Upper lobe of left lung (tissue), 6 donors: Measurements from ENCODE around the gene ACTN1. TPM values are rescaled to one million over a fixed set of nuclear protein-coding genes. Genes with fewer than 3 reads are reported as not detected.

Source experiments
- ATAC-seq, 2 donors: fragments of 200-7000 bp; cut with Tn5 transposase; one replicate each; pipeline ENCODE4 v1.9.1; 2022; ENCODE audit warnings: mild to moderate bottlenecking in 2 of 2, moderate library complexity in 2 of 2; ENCODE audit not compliant: low FRiP score in 2 of 2
- DNase-seq, 2 donors: peaks; one replicate each; pipeline ENCODE4 v3.0.0-alpha.2; 2019 to 2020
- H3K27ac ChIP-seq, 4 donors: fragments of 200-600 bp; sonication (generic); one replicate each; pipeline ENCODE4 v1.5.1; 2016 to 2019
- H3K27me3 ChIP-seq, 4 donors: fragments of 200-600 bp; sonication (generic); one replicate each; pipeline ENCODE4 v1.5.1; 2017 to 2019
- H3K36me3 ChIP-seq, 4 donors: fragments of 200-600 bp; sonication (generic); one replicate each; pipeline ENCODE4 v1.5.1; 2016 to 2019
- H3K4me1 ChIP-seq, 4 donors: fragments of 200-600 bp; sonication (generic); one replicate each; pipeline ENCODE4 v1.5.1; 2018 to 2019
- H3K4me3 ChIP-seq, 4 donors: fragments of 200-600 bp; sonication (generic); one replicate each; pipeline ENCODE4 v1.5.1; 2017 to 2019; ENCODE audit warnings: mild to moderate bottlenecking in 2 of 4, moderate library complexity in 1 of 4
- H3K9me3 ChIP-seq, 4 donors: fragments of 200-600 bp; sonication (generic); one replicate each; pipeline ENCODE4 v1.5.1; 2018 to 2019
- EP300 ChIP-seq, 4 donors: sonication (generic); formaldehyde crosslinking; IDR thresholded peaks; one replicate each; pipeline ENCODE4 v1.5.1; 2017; ENCODE audit warnings: antibody characterized with exemption in 4 of 4, control low read depth in 2 of 4
- POLR2A ChIP-seq, 4 donors: fragments of 450-650 bp; IDR thresholded peaks; one replicate each; pipeline ENCODE4 v1.5.1; 2016 to 2017; ENCODE audit warnings: antibody characterized with exemption in 4 of 4, mild to moderate bottlenecking in 2 of 4
- POLR2AphosphoS5 ChIP-seq, 2 donors: sonication (generic); formaldehyde crosslinking; IDR thresholded peaks; one replicate each; pipeline ENCODE4 v1.5.1; 2017; ENCODE audit warnings: antibody characterized with exemption in 2 of 2
- WGBS, 2 donors: methylation state at CpG; one replicate each; pipeline ENCODE4 v1.1.5; 2017 to 2018; 5-methylcytosine and 5-hydroxymethylcytosine counted together
- total RNA-seq, 6 donors: library from RNA; depleted of rRNA in 4 of 6; stranded (reverse); fragments of >200 nt in 4 of 6; gene quantifications; one replicate each; pipeline versions ENCODE4 v1.1.0 to v1.2.1, GENCODE V29; 2016 to 2021
- TF ChIP-seq, protein P1 (sequence below), 6 experiments: fragments of 450-650 bp in 4 of 6; fragments of 200-600 bp in 2 of 6; sonication (generic) in 2 of 6; IDR thresholded peaks; one replicate each; pipeline ENCODE4 v1.5.1; 2016 to 2019; ENCODE audit warnings: antibody characterized with exemption in 6 of 6
- donor health status: DM: no; HTN: no; CAD: no; lungs with moderate emphysema.
- donor health status: DM: no; HTN: yes; CAD: no; lungs with severe emphysema.

Gene ACTN1
- total RNA-seq, 6 donors from 2014 or later, result 117 to 195 (median 157) TPM

DNA sequence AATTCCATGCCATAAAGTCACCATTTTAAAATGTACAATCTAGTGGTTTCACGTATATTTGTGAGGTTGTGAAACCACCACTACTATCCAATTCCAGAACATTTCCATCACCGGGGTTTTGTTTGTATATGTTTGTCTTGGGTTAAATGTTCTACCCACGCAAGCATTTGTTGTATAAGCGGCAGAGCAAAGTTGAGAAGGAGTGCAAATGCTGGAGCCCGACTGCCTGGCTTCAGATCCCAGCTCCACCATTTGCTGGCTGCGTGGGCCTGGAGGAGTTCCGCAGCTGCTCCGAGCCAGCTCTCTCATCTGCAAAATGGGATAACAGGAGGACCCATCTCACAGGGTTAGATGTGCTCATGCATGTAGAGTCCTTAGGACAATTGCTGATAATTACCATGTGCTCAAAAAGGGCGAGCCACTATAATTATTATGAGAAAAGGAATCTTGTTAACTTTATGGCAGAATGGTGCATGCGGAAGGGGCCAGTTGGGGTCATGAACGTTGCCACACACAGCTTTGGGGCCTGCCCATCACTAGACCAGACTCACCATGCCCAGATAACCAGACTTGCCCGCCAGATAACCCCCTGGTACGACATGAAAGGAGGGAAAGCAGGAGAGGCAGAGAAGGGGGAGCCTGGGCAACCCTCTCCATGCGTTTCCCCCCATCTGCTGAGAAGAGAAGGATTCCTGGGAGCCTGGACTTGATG lies 6.4 kb downstream of the ACTN1 start:
- no peak overlapping the region for H3K4me3 ChIP-seq
- no peaks in the 10 kb centered on the region for H3K27me3 ChIP-seq
- TF ChIP-seq, protein P1, sequence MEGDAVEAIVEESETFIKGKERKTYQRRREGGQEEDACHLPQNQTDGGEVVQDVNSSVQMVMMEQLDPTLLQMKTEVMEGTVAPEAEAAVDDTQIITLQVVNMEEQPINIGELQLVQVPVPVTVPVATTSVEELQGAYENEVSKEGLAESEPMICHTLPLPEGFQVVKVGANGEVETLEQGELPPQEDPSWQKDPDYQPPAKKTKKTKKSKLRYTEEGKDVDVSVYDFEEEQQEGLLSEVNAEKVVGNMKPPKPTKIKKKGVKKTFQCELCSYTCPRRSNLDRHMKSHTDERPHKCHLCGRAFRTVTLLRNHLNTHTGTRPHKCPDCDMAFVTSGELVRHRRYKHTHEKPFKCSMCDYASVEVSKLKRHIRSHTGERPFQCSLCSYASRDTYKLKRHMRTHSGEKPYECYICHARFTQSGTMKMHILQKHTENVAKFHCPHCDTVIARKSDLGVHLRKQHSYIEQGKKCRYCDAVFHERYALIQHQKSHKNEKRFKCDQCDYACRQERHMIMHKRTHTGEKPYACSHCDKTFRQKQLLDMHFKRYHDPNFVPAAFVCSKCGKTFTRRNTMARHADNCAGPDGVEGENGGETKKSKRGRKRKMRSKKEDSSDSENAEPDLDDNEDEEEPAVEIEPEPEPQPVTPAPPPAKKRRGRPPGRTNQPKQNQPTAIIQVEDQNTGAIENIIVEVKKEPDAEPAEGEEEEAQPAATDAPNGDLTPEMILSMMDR (IDR thresholded peaks at IDR 0.05), result no peak
- no peak for TF ChIP-seq POLR2A (IDR thresholded peaks at IDR 0.05)
- no peak for TF ChIP-seq POLR2AphosphoS5 (IDR thresholded peaks at IDR 0.05)
- TF ChIP-seq EP300 (IDR thresholded peaks at IDR 0.05), result no peak
- ATAC-seq, result no peak
- H3K27ac ChIP-seq, result no peak overlapping the region
- no peaks in the 10 kb centered on the region for H3K9me3 ChIP-seq
- H3K4me1 ChIP-seq, result peaks cover 32 to 55% (median 48%) of the 10 kb centered on the region in 4 donors
- H3K36me3 ChIP-seq, result peaks cover 0 to 22% (median 2%) of the 10 kb centered on the region in 4 donors
- DNase-seq, result no peak
- WGBS, 2 donors, result 84 to 89% methylated on average over 12 to 14 of the region's 14 CpGs

DNA sequence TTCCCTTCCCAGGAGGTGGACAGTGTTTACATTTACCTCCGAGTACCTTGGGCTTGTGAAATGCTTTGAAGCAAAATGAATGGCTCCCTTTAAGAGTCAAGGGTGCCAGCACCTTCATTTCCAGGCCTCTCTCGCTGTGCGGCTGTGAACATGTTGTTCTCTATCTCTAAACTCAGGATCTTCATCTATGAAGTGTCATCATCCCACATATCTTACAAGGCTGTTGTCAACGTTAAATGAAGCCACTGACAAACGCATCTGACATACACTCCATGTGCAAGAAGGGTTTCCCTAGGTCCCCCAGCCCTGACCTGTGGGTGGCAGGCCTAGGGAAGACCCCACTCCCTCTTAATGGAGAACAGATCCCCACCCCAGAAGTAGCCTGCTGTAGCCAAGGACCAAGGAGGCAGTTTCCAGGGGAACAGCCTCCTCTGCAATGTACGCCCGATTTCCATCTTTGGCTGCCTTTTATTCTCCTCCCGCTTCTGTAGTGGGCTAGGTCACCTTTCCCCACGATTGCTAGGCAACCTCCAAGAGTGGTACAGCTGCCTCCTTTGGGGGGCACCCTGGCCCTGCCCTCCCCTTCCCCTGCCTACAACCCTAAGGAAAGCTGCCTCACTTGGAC lies 7.6 kb downstream of the ACTN1 start:
- no peak for ATAC-seq
- peaks cover 33 to 54% (median 45%) of the 10 kb centered on the region in 4 donors for H3K4me1 ChIP-seq

DNA sequence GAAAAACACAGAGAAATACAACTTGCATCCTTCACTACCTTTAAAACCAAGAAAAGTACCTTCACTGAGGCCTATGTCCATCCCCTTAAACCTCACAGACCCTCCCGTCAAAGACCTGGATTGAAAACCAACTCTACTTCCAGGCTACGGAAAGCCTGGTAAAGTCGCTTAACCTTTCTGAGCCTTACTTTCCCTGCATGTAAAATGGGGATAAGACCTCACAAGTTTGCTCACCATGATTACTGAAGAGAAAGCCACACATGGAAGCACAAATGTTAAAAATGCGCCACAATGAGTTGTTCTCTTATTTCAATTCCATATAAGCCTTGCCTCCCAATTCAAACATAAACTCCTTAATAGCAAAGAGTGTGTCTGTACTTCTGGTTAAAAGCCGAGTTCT lies 8.4 kb downstream of the ACTN1 start:
- WGBS, 2 donors, result 64 to 73% methylated on average over 5 of the region's 5 CpGs

More for the DNA sequence above, 7.6 kb downstream of the ACTN1 start:
- peaks cover 0 to 22% (median 2%) of the 10 kb centered on the region in 4 donors for H3K36me3 ChIP-seq
- H3K4me3 ChIP-seq, result no peak overlapping the region
- TF ChIP-seq, protein P1 (IDR thresholded peaks at IDR 0.05), result no peak
- no peak for TF ChIP-seq POLR2AphosphoS5 (IDR thresholded peaks at IDR 0.05)
- no peak for TF ChIP-seq POLR2A (IDR thresholded peaks at IDR 0.05)
- no peak for TF ChIP-seq EP300 (IDR thresholded peaks at IDR 0.05)
- no peak for DNase-seq
- 69 to 82% methylated on average over 9 of the region's 9 CpGs for WGBS, 2 donors
- H3K27ac ChIP-seq, result no peak overlapping the region
- H3K27me3 ChIP-seq, result no peaks in the 10 kb centered on the region
- H3K9me3 ChIP-seq, result no peaks in the 10 kb centered on the region

DNA sequence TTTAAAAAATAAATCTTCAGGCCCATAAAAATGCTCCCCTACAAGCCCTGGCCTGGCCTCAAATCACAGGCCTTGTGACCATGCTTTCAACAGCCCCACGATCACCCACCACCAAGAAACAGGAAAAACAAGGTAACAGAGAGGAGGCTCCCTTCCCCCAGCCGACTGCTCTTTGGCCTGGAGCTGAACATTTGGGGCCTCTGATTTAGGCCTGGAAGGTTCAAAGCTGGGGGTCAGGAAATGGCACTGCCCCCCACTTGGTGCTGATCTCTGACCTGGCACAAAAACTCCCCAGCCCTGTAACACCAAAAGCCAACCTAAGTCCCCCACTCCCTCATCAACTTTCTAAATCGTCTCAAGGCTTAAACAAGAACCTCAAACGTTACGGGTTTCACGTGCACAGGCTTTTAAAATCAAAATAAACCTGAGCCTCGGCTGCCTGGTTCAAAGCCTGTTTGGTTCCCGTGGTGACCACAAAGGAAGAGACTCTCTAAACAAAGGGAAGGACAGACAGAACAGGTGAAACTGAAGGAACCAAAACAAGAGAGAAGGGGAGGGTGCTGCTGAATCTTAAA lies 9.0 kb downstream of the ACTN1 start:
- Histone ChIP-seq H3K36me3 (peaks cover 0 to 22% (median 2%) of the 10 kb centered on the region in 4 donors), H3K4me1 (peaks cover 40 to 54% (median 50%) of the 10 kb centered on the region in 4 donors), H3K27me3 (no peaks in the 10 kb centered on the region), H3K4me3 (no peak overlapping the region), H3K9me3 (no peaks in the 10 kb centered on the region), H3K27ac (peak overlapping the region in 2 of 4 donors; percentile 53 to 59)
- ATAC-seq, result no peak
- TF ChIP-seq EP300 (IDR thresholded peaks at IDR 0.05) (no peak), POLR2A (IDR thresholded peaks at IDR 0.05) (no peak), POLR2AphosphoS5 (IDR thresholded peaks at IDR 0.05) (no peak)
- TF ChIP-seq, protein P1 (IDR thresholded peaks at IDR 0.05), result no peak
- no peak for DNase-seq
- WGBS, 2 donors, result 26 to 27% methylated on average over 8 of the region's 8 CpGs

More for the DNA sequence above, 8.4 kb downstream of the ACTN1 start:
- TF ChIP-seq POLR2AphosphoS5 (IDR thresholded peaks at IDR 0.05), result no peak
- no peak for TF ChIP-seq POLR2A (IDR thresholded peaks at IDR 0.05)
- TF ChIP-seq, protein P1 (IDR thresholded peaks at IDR 0.05), result no peak
- no peak for TF ChIP-seq EP300 (IDR thresholded peaks at IDR 0.05)
- DNase-seq, result no peak
- ATAC-seq, result no peak
- H3K9me3 ChIP-seq, result no peaks in the 10 kb centered on the region
- H3K27me3 ChIP-seq, result no peaks in the 10 kb centered on the region
- peaks cover 0 to 22% (median 2%) of the 10 kb centered on the region in 4 donors for H3K36me3 ChIP-seq
- H3K27ac ChIP-seq, result peak overlapping the region in 1 of 4 donors; percentile 53
- H3K4me3 ChIP-seq, result no peak overlapping the region
- H3K4me1 ChIP-seq, result peaks cover 34 to 54% (median 48%) of the 10 kb centered on the region in 4 donors
